ENCODE data around the gene HMCN2. TPM values are rescaled to one million over a fixed set of nuclear protein-coding genes. Genes with fewer than 3 reads are reported as not detected.

Gene HMCN2
- total RNA-seq, 1 experiment from 2014 or later, result 8.6 TPM

DNA sequence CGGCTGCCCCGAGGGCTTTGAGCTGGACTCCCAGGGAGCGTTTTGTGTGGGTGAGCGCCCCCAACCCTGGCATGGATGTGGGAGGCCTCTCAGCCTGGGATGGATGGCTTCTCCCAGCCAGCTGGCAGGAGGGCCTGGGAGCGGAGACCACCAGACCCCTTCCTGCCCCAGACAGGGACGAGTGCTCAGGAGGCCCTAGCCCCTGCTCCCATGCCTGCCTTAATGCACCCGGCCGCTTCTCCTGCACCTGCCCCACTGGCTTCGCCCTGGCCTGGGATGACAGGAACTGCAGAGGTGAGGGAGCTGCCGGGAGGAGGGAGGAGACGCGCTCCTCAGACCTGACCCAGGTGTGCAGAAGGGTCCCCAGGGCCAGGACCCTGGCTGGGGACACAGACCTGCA is 161.8 kb downstream of the HMCN2 start:
- Histone ChIP-seq H3K27ac (ENCODE audit: insufficient read length, low read depth, low read length) (no peak overlapping the region), H4K20me1 (ENCODE audit: control insufficient read depth, insufficient read depth, insufficient read length) (no peaks in the 10 kb centered on the region), H3K4me2 (ENCODE audit: insufficient read depth, insufficient read length, low read length) (no peak overlapping the region), H2BK12ac (ENCODE audit: insufficient read length, low read depth, low read length) (no peak overlapping the region), H3K56ac (ENCODE audit: insufficient read length, low read depth, low read length) (no peak overlapping the region), H3K14ac (ENCODE audit: insufficient read depth, low read length) (no peak overlapping the region), H4K8ac (replicated peaks; ENCODE audit: insufficient read length, low read depth, low read length) (no peak overlapping the region), H3K23me2 (ENCODE audit: insufficient read length, low read depth, low read length, poor library complexity, severe bottlenecking) (no peaks in the 10 kb centered on the region), H3T11ph (ENCODE audit: low read length) (no peak overlapping the region), H3K23ac (ENCODE audit: insufficient read length, low read depth, low read length) (no peak overlapping the region), H2BK15ac (ENCODE audit: low read depth, low read length) (no peak overlapping the region), H4K5ac (ENCODE audit: insufficient read length, low read depth, low read length) (no peak overlapping the region), H2BK5ac (ENCODE audit: insufficient read length, low read length) (no peak overlapping the region), H2BK120ac (ENCODE audit: low read depth, low read length, poor library complexity, severe bottlenecking) (no peak overlapping the region), H3K27me3 (ENCODE audit: insufficient read depth, low read length) (no peaks in the 10 kb centered on the region), H3K79me1 (ENCODE audit: insufficient read depth, low read depth, low read length, poor library complexity, severe bottlenecking) (no peaks in the 10 kb centered on the region), H3K9me3 (ENCODE audit: control insufficient read depth, low read depth, low read length) (no peaks in the 10 kb centered on the region), H3K4me1 (ENCODE audit: insufficient read depth, low read length) (no peaks in the 10 kb centered on the region; the same call in 1 of the 2 replicates), H3K4ac (ENCODE audit: low read depth, low read length) (no peak overlapping the region), H2BK20ac (ENCODE audit: low read depth, low read length, poor library complexity, severe bottlenecking) (no peak overlapping the region), H3K79me2 (ENCODE audit: insufficient read depth, low read length) (no peaks in the 10 kb centered on the region), H3K9ac (ENCODE audit: extremely low read depth, insufficient read length, low read length) (no peak overlapping the region), H2AK5ac (ENCODE audit: insufficient read length, low read length) (no peak overlapping the region), H3K18ac (ENCODE audit: insufficient read length, low read depth, low read length) (no peak overlapping the region), H2AFZ (ENCODE audit: low read length) (no peak overlapping the region), H4K91ac (ENCODE audit: insufficient read length, low read depth, low read length) (no peak overlapping the region)
- peaks cover 16% of the 10 kb centered on the region for H3K27me3 Mint-ChIP-seq (ENCODE audit: low read depth)
- no peaks in the 10 kb centered on the region; a peak in 1 of 5 replicates for H3K9me3 Mint-ChIP-seq
- no peak overlapping the region for H3K4me3 Mint-ChIP-seq
- DNase-seq, result no peak
- TF ChIP-seq, protein P1, sequence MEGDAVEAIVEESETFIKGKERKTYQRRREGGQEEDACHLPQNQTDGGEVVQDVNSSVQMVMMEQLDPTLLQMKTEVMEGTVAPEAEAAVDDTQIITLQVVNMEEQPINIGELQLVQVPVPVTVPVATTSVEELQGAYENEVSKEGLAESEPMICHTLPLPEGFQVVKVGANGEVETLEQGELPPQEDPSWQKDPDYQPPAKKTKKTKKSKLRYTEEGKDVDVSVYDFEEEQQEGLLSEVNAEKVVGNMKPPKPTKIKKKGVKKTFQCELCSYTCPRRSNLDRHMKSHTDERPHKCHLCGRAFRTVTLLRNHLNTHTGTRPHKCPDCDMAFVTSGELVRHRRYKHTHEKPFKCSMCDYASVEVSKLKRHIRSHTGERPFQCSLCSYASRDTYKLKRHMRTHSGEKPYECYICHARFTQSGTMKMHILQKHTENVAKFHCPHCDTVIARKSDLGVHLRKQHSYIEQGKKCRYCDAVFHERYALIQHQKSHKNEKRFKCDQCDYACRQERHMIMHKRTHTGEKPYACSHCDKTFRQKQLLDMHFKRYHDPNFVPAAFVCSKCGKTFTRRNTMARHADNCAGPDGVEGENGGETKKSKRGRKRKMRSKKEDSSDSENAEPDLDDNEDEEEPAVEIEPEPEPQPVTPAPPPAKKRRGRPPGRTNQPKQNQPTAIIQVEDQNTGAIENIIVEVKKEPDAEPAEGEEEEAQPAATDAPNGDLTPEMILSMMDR (conservative IDR thresholded peaks at IDR 0.05), result no peak
- H3K27ac Mint-ChIP-seq, result no peak overlapping the region
- WGBS (ENCODE audit: extremely low coverage, insufficient read length, low lambda C conversion rate), result no CpG with 5 or more reads among the region's 12 CpGs
- H3K4me1 Mint-ChIP-seq, result peaks cover 11 to 14% of the 10 kb centered on the region in 2 experiments
- peaks cover 0 to 5% (median 2%) of the 10 kb centered on the region in 3 experiments; a peak in 2 of 7 replicates for H3K36me3 Mint-ChIP-seq (ENCODE audit: insufficient read depth in 1 of 3, low read depth in 3 of 3)

All from H9 (cell line).